ENCODE data around the gene SOCS2. TPM values are rescaled to one million over a fixed set of nuclear protein-coding genes. Genes with fewer than 3 reads are reported as not detected.

SOCS2 gene, protein sequence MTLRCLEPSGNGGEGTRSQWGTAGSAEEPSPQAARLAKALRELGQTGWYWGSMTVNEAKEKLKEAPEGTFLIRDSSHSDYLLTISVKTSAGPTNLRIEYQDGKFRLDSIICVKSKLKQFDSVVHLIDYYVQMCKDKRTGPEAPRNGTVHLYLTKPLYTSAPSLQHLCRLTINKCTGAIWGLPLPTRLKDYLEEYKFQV
- total RNA-seq = 15.0 and 26.3 TPM in 2 replicates

DNA sequence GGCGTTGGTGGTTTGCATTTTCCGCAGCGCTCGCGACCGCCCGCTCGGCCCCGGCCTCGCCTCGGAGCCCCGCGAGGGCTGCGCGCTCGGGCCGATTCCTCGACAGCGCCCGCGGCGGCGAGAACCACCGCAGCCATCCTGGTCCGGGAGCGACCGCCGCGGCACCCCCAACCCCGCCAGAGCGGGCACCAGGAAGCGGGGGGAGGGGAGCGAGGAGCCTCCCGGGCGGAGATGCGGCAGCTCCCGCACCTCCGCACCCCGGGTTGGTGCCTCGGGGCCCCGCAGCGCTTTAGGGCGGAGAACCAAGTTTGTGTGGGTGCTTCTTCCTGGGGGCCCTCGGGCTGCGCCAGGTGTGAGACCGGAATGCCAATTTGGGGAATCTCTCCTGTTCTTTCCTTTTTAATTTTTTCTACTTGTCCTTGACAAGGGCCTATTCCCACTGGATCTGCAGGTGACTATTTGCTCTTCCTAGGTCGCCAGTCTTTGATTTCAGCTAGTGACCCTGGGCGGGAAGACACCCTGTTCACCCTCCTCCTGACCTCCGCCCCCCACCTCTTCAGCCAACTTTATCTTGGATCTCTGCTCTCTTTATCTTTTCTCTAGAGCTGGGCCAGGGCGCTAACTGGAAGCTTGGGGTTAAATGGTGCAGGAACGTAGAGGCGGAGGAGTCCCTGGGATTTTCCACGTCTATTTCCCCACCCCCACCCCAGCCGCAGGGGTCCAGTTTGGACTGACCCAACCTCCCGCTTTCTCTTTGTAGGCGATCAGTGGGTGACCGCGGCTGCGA lies at the start of gene SOCS2:
Gene SOCS2 (plus strand): TSS at position 751 of the 787 bp plus-strand sequence. CDS start 223 bp downstream, outside the sequence.

Other genes with a start within 250 kb of the SOCS2 start
- gene NUDT4, start 194.8 kb upstream of the SOCS2 start, total RNA-seq = 51.6 and 66.0 TPM in 2 replicates
- 63.6 and 73.6 TPM in 2 replicates for gene UBE2N, start 130.7 kb upstream of the SOCS2 start, total RNA-seq
- 112 and 130 TPM in 2 replicates for gene MRPL42, start 105.2 kb upstream of the SOCS2 start, total RNA-seq
- 10.3 and 14.0 TPM in 2 replicates for gene CRADD, start 104.7 kb downstream of the SOCS2 start, total RNA-seq